Measurements from ENCODE around the gene WDR6.

The WDR6 gene

GRCh38 chr3:49053543-49053942 is 46.4 kb downstream of the WDR6 start:
- Histone ChIP-seq H3K36me3 (ENCODE audit: insufficient read depth) (no peaks in the 10 kb centered on the region), H2AFZ (ENCODE audit: low read depth) (no peak overlapping the region), H3K4me2 (no peak overlapping the region), H3K4me3 (IDR thresholded peaks at IDR 0.05; ENCODE audit: insufficient read depth, low read depth, low read length) (no peak overlapping the region), H3K27me3 (ENCODE audit: insufficient read depth, low read depth) (no peaks in the 10 kb centered on the region), H3K4me1 (ENCODE audit: low read depth, poor library complexity, severe bottlenecking) (no peaks in the 10 kb centered on the region), H3K27ac (no peak overlapping the region), H4K20me1 (ENCODE audit: insufficient read depth) (no peaks in the 10 kb centered on the region), H3K79me2 (ENCODE audit: insufficient read depth, low read depth) (no peaks in the 10 kb centered on the region), H3K9ac (no peak overlapping the region)
- TF ChIP-seq CTCF (conservative IDR thresholded peaks at IDR 0.05; ENCODE audit: low read depth, low read length): no peak

- H3K4me3 ChIP-seq (IDR thresholded peaks at IDR 0.05; ENCODE audit: insufficient read depth, low read depth, low read length): no peak overlapping the region
- H2AFZ ChIP-seq (ENCODE audit: low read depth): no peak overlapping the region
- H3K27ac ChIP-seq: no peak overlapping the region
- no peaks in the 10 kb centered on the region for H4K20me1 ChIP-seq (ENCODE audit: insufficient read depth)
- H3K36me3 ChIP-seq (ENCODE audit: insufficient read depth): no peaks in the 10 kb centered on the region
- no peaks in the 10 kb centered on the region for H3K4me1 ChIP-seq (ENCODE audit: low read depth, poor library complexity, severe bottlenecking)
- no peak for TF ChIP-seq CTCF (conservative IDR thresholded peaks at IDR 0.05; ENCODE audit: low read depth, low read length)
- no peak overlapping the region for H3K9ac ChIP-seq
- H3K4me2 ChIP-seq: no peak overlapping the region
- no peaks in the 10 kb centered on the region for H3K27me3 ChIP-seq (ENCODE audit: insufficient read depth, low read depth)
- H3K79me2 ChIP-seq (ENCODE audit: insufficient read depth, low read depth): no peaks in the 10 kb centered on the region
Observed at GRCh38 chr3:49054344-49054862, 47.2 kb downstream of the WDR6 start.

GRCh38 chr3:49057268-49057667 is 50.1 kb downstream of the WDR6 start:
- no peak overlapping the region for H3K4me2 ChIP-seq
- no peaks in the 10 kb centered on the region for H4K20me1 ChIP-seq (ENCODE audit: insufficient read depth)
- H2AFZ ChIP-seq (ENCODE audit: low read depth): no peak overlapping the region
- H3K27me3 ChIP-seq (ENCODE audit: insufficient read depth, low read depth): no peaks in the 10 kb centered on the region
- H3K9ac ChIP-seq: no peak overlapping the region
- no peaks in the 10 kb centered on the region for H3K79me2 ChIP-seq (ENCODE audit: insufficient read depth, low read depth)
- H3K4me1 ChIP-seq (ENCODE audit: low read depth, poor library complexity, severe bottlenecking): peaks cover 5% of the 10 kb centered on the region
- no peak overlapping the region for H3K4me3 ChIP-seq (IDR thresholded peaks at IDR 0.05; ENCODE audit: insufficient read depth, low read depth, low read length)
- no peaks in the 10 kb centered on the region for H3K36me3 ChIP-seq (ENCODE audit: insufficient read depth)
- no peak overlapping the region for H3K27ac ChIP-seq
- no peak for TF ChIP-seq CTCF (conservative IDR thresholded peaks at IDR 0.05; ENCODE audit: low read depth, low read length)

GRCh38 chr3:49058011-49058410 is 50.8 kb downstream of the WDR6 start:
- no peak overlapping the region for H3K4me2 ChIP-seq
- no peaks in the 10 kb centered on the region for H3K27me3 ChIP-seq (ENCODE audit: insufficient read depth, low read depth)
- no peak overlapping the region for H3K27ac ChIP-seq
- no peak overlapping the region for H3K9ac ChIP-seq
- no peaks in the 10 kb centered on the region for H4K20me1 ChIP-seq (ENCODE audit: insufficient read depth)
- H3K4me1 ChIP-seq (ENCODE audit: low read depth, poor library complexity, severe bottlenecking): peaks cover 5% of the 10 kb centered on the region
- no peak overlapping the region for H3K4me3 ChIP-seq (IDR thresholded peaks at IDR 0.05; ENCODE audit: insufficient read depth, low read depth, low read length)
- no peaks in the 10 kb centered on the region for H3K36me3 ChIP-seq (ENCODE audit: insufficient read depth)
- H2AFZ ChIP-seq (ENCODE audit: low read depth): no peak overlapping the region
- H3K79me2 ChIP-seq (ENCODE audit: insufficient read depth, low read depth): no peaks in the 10 kb centered on the region
- TF ChIP-seq CTCF (conservative IDR thresholded peaks at IDR 0.05; ENCODE audit: low read depth, low read length): no peak
